ENCODE data around the gene RHPN2.

Gene RHPN2

DNA sequence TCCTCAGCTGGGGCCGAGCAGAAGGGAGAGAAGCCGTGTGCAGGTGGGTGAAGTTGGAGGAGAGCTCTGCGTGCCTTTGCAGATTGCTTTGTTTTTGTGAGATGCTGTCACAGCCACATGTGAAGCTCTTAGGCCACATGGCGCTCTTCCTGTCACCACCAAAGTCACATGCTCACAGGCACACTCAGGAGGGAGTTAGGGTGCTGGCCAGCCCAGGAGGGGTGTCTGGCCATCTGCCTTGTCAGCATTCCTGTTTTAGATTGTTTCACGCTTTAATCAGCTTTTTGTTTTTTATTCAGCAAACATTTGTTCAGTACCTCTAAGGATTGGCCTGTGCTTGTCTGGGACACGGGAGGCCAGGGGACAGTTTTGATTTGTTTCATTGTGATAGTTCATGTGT lies 38.2 kb upstream of the RHPN2 start:
- in situ Hi-C loops (cut with HindIII; ENCODE audit: low pct_ligation_motif_present, low sequenced_read_pairs), result no loop called here
- no peak for DNase-seq
- Histone ChIP-seq H3K36me3 (replicated peaks) (peaks cover 30% of the 10 kb centered on the region), H3K27me3 (replicated peaks) (no peaks in the 10 kb centered on the region), H3K27ac (no peak overlapping the region), H3K4me3 (ENCODE audit: low read depth, low read length) (no peak overlapping the region)
- TF ChIP-seq, protein P1, sequence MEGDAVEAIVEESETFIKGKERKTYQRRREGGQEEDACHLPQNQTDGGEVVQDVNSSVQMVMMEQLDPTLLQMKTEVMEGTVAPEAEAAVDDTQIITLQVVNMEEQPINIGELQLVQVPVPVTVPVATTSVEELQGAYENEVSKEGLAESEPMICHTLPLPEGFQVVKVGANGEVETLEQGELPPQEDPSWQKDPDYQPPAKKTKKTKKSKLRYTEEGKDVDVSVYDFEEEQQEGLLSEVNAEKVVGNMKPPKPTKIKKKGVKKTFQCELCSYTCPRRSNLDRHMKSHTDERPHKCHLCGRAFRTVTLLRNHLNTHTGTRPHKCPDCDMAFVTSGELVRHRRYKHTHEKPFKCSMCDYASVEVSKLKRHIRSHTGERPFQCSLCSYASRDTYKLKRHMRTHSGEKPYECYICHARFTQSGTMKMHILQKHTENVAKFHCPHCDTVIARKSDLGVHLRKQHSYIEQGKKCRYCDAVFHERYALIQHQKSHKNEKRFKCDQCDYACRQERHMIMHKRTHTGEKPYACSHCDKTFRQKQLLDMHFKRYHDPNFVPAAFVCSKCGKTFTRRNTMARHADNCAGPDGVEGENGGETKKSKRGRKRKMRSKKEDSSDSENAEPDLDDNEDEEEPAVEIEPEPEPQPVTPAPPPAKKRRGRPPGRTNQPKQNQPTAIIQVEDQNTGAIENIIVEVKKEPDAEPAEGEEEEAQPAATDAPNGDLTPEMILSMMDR (IDR thresholded peaks at IDR 0.05; ENCODE audit: low read depth, low read length, missing control alignments), result no peak

DNA sequence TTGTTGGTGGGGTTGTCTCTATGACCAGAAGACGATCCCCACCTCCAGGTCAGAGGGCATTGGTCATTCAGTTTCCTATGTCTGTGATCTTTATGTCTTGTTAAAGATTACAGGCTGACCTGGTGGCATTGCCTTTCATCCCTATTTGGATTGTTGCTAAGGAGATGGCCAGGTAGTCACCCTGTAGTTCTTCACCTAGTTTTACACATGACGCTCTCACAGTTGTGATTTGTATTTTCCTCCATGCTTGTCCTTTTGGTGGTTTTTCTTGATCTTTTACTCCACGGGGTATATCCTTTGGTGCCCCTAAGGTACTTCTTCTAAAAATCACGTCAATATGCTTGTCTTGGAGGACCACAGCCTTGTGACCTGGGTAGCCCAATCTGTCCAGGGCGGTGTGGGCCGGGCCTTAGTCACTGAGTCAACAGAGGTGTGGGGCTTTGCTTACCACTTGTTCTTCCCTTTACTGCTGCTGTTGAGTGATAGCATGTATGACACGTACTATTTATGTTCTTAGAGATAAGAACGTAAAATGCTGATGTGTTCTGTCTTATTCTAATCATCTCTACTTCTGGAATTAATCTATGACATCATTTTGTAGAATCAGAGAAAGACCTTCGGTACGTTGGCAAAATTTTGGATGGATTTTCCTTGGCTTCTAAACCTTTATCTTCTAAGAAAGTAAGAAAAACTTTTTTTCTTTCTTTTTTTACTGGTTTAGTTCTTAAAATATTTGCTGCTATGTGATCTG lies 36.4 kb upstream of the RHPN2 start:
- Histone ChIP-seq H3K27me3 (replicated peaks) (no peaks in the 10 kb centered on the region), H3K4me3 (ENCODE audit: low read depth, low read length) (no peak overlapping the region), H3K36me3 (replicated peaks) (peaks cover 27% of the 10 kb centered on the region), H3K27ac (no peak overlapping the region)
- TF ChIP-seq, protein P1 (IDR thresholded peaks at IDR 0.05; ENCODE audit: low read depth, low read length, missing control alignments), result no peak
- in situ Hi-C loops (cut with HindIII; ENCODE audit: low pct_ligation_motif_present, low sequenced_read_pairs), result no loop called here
- no peak for DNase-seq

DNA sequence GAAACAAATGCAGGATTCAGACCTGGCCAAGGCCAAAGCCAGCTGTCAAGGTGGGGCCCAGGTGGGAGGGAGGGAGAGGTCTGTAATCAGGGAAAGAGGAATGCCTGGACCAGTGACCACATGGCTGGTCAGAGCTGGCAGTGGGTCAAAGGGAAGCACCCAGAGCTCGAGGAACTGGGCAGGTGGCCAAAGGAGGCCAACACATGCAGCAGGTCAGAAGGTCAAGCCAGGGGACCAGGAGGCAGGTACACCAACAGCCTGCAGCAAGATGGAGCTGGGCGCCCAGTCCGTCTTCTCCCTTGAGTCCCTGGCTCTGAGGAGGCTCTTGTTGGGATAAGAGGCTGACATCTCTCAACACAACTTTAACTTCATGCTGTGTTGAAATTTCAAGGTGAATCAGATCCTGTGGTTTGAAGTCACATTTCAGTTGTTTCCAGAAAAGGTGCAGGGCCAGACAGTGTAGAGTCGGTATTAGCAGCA lies 33.4 kb upstream of the RHPN2 start:
- no peak overlapping the region for H3K4me3 ChIP-seq (ENCODE audit: low read depth, low read length)
- DNase-seq, result no peak
- in situ Hi-C loops (cut with HindIII; ENCODE audit: low pct_ligation_motif_present, low sequenced_read_pairs), result no loop called here
- no peak overlapping the region for H3K27ac ChIP-seq
- TF ChIP-seq, protein P1 (IDR thresholded peaks at IDR 0.05; ENCODE audit: low read depth, low read length, missing control alignments), result no peak
- H3K27me3 ChIP-seq (replicated peaks), result no peaks in the 10 kb centered on the region
- H3K36me3 ChIP-seq (replicated peaks), result peaks cover 44% of the 10 kb centered on the region

DNA sequence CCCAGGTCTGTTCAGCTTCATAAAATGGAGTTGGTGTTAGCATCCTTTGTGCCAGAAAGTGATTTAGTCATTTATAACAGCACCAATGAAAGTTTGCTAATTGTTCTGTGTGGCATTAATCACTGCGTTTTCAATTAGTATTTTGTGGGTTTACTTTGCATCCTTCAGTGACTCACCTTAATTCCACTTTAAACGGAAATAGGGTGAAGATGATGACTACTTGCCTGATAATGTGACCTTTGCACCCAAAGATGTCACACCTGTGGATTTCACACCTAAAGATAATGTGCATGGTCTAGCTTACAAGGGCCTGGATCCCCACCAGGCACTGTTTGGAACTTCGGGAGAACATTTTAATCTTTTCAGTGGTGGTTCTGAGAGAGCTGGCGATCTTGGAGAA lies 31.3 kb upstream of the RHPN2 start:
- peaks cover 44% of the 10 kb centered on the region for H3K36me3 ChIP-seq (replicated peaks)
- in situ Hi-C loops (cut with HindIII; ENCODE audit: low pct_ligation_motif_present, low sequenced_read_pairs), result no loop called here
- no peak overlapping the region for H3K4me3 ChIP-seq (ENCODE audit: low read depth, low read length)

DNA sequence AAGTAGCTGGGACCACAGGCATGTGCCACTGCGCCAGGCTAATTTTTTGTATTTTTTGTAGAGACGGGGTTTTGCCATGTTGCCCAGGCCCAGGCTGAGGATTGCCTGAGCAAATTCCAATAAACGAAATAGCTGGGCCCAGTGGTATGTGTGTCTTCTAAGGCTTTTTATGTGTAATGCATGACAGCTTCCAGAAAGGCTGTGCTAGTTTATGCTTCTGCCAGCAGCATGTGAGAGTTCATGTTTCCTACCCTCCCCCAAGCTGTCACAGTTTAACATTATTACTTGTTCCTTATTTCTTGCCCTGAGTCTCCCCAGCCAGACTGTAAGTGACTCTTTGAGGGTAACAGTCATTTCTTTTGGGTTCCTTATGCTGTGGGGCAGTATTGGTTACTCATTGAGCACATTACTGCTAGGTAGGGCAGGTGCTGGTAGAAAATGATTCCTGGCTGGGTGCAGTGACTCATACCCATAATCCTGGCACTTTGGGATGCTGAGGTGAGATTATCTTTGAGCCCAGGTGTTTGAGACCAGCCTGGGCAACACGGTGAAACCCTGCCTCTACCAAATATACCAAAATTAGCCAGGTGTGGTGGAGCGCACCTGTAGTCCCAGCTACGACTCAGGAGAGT lies 29.9 kb upstream of the RHPN2 start:
- TF ChIP-seq, protein P1 (IDR thresholded peaks at IDR 0.05; ENCODE audit: low read depth, low read length, missing control alignments), result no peak
- H3K27me3 ChIP-seq (replicated peaks), result no peaks in the 10 kb centered on the region
- H3K4me3 ChIP-seq (ENCODE audit: low read depth, low read length), result no peak overlapping the region
- DNase-seq, result no peak
- no peak overlapping the region for H3K27ac ChIP-seq
- in situ Hi-C loops (cut with HindIII; ENCODE audit: low pct_ligation_motif_present, low sequenced_read_pairs), result no loop called here
- peaks cover 52% of the 10 kb centered on the region for H3K36me3 ChIP-seq (replicated peaks)

More for the DNA sequence above, 31.3 kb upstream of the RHPN2 start:
- H3K27me3 ChIP-seq (replicated peaks), result no peaks in the 10 kb centered on the region
- no peak overlapping the region for H3K27ac ChIP-seq
- TF ChIP-seq, protein P1 (IDR thresholded peaks at IDR 0.05; ENCODE audit: low read depth, low read length, missing control alignments), result no peak
- DNase-seq, result no peak

All from brain microvascular endothelial cell (primary cell).